ENCODE results near the gene MCTP2.
A peak's percentile ranks its signal among the peaks of the same experiment; 100 is the strongest.

MCTP2 gene

DNA sequence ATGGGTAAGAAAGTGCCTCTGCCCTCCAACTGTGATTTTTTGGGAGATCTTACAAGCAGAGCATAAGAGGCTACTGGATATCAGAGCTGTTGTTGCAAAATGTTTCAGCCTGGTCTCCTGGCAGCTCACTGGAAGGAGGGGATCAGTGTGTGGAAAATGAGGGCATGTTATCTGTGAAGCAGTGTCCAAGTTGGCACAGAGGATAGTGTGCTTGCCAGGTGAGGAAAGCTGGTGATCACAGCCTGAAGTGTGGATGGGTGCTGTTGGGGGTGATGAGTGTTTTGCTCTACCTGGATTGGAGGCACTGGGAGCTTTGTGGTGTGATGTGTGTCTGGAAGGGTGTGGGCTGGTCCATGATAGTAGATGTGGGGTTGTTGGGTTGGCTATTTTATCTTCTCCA is 69.3 kb downstream of the MCTP2 start:
- no peak for DNase-seq

DNA sequence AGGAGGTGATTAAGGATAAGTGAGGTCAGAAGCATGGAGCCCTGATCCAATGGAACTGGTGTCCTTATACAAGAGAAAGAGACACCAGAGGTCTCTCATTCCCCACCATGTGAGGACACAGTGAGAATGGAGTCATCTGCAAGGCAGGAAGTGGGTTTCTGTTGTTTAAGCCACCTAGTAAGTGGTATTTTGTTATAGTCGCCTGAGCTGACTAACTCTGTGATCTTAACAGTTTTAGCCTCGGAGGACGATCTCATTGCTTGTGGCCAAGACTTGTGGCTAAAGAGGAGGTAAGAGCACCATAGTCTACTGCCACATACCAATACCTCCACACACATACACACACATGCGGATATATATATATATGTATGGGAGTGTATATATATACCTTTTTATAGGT is 73.8 kb downstream of the MCTP2 start:
- no peak for DNase-seq

DNA sequence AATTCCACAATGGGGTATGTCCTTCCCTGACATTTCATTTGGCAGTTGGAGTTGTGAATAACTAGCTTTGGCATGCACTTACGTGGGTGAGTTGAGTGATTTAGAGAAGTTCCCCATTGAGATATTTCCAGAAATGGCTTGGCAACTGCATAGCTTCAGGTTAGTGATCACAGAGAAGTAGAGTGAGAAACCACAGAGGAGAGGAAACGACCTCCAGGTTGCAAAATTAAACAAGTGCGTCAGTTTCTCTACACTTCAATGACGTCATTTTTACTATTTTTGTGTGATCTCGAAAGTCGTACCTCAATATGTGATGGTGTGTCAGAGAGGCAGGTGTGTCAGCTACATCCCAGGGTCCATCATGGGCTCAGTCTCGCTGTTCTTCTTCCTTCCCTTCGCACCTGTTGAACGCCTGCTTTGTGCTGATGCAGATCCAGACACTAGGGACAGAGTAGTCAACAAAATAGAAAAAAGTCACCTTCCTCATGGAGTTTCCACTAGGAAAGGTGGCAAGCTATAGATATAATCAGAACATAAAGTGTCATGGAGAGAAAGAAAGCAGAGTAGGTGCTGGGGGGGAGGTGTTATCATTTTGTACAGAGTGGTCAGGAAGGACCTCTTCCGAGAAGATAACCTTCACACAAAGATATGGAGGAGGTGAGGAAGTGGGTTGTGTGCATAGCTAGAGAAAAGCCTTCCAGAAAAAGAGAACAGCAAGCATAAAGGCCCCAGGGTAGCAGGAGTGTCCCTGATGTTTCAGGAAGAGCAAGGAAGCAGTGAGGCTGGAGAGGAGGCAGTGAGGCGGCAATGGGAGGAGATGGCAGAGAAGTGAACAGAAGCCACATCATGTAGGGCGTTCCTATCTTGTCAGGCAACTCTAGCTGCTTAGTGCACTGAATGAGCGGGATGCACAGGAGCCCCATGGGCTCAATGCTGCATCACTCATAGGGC is 75.6 kb downstream of the MCTP2 start:
- no peak for DNase-seq

DNA sequence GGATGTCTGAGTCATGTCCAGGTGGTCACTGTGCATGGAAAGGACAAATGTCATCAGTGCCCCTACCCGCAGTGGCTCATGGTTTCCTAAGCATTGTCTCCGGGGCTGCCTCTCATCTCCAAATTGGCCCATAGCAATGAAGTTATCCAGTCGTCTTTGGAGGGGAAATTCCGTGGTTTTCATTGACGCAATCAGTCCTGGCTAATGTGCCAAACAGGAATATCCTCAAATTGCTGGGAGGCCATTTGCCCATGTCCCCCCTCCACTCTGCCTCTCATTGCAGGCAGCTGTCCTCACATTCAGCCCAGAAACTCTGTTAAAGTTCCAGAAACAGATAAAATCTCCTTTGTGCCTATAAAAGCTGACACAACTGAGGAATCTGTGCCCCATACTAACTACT is 81.6 kb downstream of the MCTP2 start:
- DNase-seq: no peak

DNA sequence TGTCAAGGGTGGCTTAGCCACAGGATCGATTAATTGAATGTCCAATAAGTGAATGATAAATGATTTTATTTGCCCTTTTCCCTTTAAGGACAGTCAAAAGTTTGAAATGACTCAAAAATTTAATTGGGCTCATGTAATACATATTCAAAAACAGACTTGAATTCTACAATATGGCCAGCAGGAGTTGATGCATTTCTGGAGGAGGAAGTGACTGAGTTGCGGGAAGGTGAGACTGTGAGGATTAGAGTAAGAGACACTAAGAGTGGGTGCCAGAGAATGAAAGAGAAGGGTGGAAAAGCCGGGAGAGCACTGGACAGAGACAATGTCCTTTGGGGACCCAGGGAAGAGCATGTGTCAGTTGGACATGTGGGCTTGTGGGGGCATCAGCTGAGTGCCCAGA is 83.3 kb downstream of the MCTP2 start:
- DNase-seq: no peak

DNA sequence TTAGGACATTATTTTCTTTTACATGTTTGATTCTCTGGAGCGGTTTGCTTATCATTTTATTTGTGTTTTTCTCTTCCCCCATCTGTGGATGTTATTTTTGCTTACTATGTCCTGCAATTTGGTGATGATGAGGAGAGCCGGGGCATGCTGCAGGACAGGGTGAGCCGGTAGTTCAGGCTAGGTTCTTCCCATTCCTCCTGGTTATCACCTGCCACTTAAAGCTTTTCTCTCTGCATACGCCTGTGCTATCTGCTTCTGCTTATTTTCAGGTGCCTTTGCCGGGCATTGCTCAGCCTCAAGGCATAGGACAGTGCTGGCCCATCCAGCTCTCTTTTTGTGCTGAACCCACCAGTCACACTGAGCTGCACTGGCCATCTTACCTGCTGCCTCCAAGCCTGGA is 85.8 kb downstream of the MCTP2 start:
- DNase-seq: no peak

DNA sequence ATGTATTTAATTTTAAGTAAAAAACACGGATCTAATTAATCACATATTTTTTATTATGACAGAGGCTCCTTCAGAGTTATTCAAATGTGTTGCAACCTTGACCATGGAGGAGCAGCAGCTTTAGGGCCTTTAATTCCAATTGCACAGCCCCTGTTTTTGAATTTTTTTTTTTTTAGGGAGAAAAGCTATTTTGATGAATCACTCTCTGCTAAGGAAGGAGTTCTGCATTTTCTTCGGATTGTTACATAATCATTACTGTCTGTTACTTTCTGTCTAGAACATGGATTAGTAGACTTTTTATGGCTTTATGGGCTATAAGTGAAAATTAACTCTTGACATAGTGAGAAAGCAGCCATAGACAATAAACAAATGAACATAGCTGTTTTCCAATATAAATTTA is 90.8 kb downstream of the MCTP2 start:
- DNase-seq: no peak

DNA sequence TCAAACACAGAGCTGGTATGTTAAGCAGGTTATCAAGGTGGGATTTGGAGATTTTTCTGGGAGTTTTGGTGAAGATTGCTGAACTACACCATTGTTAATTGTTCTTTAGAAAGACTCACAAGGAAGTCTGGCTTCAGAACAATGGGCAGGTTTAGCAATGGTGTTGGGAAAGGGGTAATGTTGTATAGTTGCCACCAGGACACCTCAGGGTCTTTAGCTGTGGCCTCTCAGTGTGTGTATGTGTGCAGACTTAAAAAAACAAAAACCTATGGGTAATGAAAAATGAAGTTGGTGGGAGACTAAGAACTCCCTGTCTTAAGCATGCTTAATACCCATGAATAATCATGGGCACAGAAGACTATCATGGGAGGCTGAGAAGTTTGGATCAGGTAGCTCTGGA is 91.7 kb downstream of the MCTP2 start:
- DNase-seq: no peak

DNA sequence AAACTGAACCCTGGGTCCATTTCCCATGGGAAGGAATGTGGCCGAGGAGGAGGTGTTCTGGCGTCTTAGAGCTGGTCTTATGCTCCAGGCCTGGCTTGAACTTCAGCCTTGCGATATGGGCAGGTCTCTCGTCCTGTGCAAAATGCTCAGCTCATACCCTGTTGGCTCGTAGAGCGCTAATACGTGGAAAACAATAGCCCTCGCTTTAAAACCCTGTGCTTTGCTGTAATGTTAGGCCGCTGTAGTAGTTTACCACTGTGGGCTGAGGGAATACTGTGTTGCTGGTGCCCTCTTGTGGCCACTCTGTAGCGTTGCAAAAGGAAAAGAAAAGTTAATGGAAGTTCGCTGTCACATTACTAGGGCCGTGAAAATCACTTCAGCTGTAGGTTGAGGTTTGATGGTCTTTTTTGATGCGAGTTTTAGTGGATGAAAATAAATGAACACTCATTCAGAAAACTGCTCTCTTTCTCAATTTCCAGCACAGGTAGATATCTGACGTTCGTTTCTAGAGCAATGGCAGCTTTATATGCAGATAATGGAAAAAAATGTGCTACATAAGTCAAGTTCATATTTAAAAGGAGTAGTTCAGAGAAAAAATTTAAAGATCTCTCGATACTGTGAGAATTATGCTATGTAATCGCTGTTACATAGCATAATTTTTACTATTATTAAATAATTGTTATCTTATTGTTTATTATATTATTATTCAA is 92.9 kb downstream of the MCTP2 start:
- DNase-seq: peak; percentile 48

DNA sequence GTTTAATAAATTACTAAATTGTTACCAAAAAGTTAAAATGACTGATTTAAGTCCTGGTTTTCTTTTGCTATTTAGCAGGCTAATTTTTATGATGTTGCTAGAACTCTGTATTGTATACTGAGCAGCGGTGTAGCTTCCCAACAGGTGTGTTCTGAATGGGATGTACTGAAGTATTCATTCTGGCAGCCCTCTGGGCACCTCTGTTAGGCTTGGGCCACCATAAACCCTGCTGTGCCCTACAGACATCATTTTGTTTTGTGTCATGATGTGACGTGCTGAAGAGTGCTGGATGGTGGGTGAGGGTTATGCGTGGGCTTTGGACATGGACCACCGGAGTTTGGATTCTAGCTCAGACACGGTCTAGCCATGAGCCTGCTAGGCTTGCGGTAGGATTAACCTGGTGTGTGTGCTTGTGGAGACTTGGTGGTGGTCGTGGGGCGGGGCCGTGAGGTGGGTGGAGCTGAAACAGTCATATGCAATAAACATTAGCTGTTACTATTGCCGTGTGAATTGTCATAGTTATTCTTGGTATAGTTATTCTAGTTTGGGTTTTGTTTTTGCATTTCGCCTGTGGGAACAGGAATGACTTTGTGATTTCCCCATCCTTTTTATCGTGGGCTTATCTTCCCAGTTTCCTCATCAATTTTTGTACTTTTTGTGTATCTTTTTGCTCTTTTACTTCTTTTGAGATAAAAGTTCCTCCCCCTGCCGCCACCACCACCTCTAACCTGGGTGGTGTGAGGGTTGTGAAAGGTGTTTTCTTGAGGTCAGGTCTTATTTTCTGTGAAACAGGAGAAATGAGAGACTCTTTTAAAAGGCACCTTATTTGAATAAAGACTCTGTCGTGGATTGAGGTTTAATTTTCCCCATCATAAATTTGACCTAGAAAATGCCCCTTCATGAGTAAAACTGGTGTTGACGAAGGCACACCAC is 93.7 kb downstream of the MCTP2 start:
- no peak for DNase-seq

DNA sequence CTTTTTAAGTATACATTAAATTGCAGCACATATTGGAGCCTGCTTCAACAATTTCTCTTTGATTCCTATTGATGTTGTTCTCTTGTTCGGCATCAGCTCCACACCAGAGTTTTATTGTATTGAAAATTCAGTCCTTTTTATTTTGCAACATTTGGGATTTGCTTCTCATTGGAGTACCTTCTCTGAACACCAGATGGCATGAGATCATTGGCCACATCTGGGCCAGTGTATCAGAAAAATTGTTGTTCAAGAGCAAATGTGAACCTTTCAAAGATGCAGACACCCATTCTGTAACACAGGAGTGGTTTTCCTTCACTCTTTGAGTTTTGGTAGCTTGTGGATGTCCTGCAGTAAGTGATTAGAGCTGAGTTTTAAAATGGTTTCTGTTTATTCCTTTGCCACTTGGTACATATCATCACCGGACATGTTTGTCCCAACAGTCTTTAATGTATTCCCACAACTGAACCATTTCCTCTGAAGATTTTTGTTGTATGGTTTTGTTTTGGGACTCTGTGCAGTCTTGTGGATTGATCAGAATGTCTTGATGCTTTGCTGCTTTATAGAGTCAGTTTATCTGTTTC is 96.1 kb downstream of the MCTP2 start:
- peak; percentile 53 for DNase-seq

DNA sequence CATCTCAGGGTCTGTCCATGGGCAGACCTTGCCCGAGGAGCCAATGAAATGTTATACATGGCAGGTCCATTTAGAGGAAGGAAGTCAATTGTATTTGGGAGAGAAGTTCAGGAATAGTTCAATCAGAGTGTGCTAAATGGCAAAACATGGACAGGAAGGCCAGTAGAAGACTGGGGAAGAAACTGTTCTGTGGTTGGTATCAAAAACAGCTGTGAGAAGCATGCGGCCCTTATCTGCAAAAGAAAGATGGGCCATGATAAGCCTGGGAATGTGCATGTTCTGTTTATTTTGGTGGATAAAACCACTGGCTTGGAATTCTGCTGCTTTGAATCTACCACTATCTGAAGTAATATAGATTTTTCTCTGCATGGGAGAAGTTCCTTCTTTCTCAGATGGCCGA is 100.4 kb downstream of the MCTP2 start:
- DNase-seq: no peak

DNA sequence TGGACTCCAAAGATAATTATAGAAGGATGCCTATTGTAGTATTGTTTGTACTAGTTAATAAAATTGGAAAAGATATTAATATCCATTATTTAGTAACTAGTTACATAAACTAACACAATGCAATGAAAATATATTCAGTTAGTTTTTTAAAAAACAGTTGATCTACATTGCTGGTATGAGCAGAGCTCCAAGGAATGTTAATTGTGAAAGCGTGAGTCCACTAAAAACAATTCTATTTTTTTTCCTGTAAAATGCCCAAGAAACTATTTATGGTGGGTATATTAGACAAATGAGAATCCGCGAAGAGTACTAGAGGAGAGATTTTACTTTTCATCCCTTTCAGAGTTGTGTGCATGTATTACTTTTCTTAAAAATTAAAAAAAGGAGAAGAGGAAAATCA is 104.3 kb downstream of the MCTP2 start:
- no peak for DNase-seq

DNA sequence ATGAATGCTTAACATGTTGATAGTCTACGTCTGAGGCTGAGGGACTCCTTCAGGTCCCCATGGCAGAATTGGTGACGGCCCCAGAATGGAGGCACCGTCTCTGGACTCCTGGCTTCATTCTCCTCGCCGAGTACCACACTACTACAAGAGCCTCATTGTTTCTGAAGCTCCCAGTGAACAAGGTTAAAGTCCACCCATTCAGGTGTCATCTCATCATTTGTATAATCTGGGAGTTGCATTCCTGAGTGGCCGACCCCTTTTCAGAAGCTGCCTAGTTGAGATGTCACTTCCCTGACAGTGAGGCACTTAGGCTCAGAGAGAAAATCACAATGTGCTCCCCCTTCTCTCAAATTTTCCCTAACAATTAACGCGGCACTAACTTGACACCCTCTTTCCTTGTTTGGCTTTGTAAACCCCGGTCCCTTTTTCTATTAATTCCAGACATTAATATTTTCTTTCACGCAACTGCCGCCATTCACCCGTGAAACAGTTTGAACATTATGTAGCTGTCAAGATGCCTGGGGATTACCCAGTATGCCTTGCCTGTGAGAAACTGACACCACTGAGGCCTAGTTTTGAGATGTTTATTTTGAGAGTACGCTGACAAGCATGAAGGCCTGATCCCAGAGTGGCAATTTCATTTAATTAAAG is 105.6 kb downstream of the MCTP2 start:
- no peak for DNase-seq

DNA sequence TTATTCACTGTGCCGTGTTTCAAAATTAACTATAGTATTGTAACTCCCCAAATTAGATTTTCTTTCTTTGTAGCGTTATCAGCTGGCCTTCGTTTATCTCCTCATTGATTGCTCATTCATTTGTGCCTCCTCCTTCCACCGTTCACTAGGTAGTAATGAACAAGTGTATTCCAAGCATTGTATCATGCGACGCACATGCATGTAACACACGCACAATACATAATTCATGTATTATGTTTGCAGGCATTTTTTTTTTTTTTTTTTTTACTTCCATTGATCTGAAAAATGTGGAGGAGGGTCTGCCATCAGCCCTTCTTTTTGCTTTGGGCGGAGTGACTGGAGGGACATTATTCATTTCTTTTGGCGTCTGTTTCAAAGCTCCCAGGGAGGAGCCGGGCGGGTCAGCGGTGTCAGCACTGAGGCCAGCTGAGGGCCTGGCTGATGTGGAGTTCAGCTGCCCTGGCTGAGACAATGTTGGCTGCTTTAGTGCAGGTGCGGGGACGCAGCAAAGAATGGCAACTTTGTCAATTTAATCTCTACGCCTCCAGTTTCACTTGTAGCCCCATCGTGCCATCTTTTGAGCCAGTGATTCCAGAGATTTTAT is 107.0 kb downstream of the MCTP2 start:
- DNase-seq: no peak

DNA sequence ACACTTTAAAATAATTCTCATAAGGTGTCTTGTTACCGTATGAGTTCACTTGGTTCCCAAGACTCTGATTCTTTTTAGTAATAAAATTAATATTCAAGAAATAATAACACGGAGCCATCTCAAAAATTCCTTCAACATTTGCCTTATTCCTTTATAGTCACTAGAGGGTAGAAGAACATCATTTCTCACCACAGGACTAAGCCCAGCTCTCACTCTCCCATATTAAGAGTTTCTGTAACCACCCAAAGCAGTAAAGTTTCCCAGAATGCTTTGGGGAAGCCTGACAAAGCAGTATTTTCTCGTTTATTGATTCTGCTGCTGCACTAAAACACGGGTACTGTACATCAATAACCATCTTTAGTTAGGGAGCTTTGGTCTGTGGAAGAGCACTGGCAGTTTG is 114.9 kb downstream of the MCTP2 start:
- no peak for DNase-seq

DNA sequence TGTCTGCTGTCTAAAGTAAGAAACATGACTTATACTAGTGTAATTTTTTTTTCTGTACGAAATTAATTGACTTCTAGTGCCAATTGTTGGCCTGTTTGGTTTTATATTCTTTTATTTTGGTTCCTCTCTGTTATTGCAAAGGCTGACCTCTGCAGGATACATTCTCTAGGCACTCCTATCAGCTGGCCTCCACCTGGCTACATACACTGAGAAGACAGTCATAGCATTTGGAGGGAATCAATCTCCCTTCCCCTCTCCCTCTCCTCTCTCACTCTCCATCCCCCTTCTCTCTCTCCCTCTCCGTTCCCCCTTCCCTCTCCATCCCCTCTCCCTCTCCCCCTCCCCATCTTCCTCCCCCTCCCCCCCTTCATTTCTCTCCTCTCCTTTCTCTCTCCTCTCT is 116.7 kb downstream of the MCTP2 start:
- DNase-seq: no peak

DNA sequence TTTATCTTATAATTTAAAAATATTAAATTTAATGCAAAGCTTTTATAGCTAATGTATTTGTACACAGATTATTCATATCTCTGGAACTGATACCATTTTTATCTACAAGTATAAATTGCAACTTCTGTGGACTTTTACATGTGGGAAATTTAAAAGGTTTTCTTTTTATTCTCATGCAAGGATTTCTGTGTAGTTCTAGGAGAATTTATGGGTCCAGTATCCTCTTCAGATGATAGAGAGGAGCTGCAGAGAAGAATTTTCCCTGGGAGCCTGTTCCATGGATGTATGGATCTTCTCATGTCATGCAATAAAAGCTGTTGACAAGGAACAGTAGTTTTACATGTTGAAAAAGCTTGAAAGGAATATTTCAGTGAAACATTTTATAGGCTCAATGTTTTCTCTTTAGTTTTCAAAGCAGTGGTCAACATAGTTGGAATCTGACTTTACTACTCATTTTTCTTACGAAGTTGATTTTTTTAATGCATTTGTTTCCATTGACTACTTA is 119.7 kb downstream of the MCTP2 start:
- no peak for DNase-seq

DNA sequence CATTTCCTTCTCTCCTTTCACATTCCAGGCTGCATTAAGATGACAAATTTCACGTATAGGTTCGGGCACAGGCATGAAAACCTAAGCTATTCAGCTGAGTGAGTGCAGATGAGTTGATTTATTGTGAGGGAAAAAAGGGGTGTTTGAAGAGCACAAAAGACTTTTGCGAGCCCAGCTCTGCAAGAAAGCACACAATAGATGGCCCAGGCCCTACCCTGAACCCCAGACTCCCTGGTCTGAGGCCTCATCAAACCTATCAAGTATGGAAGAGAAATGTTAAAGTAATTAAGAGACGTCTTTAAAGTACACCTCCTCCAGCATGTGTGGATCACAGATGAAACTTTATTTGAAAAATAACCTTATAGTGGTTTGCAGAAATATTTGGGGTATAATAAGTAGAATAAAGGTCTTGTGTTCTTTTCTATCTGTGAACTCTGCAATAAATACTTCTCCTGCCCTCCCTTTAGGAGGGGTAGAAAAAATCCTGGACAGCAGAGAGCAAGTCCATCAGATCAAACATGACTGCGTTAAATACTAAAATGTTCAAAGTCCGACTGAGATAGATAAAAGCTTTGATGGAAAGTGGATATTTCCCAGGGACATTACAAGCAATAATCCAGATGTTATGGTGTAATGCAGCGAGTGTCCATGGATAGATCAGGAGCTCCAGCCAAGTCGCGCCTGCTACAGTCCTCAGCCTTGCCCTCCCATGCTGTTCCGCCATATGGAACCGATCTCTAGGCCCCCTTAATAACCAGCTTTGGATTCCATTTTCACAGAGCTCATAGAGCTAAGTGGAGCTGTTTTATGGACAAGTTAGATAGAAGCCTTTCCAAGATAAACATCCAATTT is 121.5 kb downstream of the MCTP2 start:
- DNase-seq: no peak

DNA sequence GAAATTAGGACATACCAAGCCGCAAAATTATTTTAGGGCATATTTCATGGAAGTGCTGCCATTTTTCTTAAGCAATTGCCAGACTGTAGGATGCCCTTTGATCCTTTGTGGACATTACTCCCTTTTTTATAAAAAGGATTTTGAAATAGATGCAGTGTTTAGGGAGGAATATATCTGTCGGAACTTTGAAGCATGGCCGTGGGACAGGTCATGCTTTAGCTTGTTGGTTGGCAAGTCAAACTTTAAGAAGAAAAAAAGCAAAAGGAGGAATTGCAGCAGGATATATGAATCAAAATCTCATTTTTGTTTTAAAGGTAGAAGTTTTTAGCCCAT is 122.1 kb downstream of the MCTP2 start:
- DNase-seq: no peak

DNA sequence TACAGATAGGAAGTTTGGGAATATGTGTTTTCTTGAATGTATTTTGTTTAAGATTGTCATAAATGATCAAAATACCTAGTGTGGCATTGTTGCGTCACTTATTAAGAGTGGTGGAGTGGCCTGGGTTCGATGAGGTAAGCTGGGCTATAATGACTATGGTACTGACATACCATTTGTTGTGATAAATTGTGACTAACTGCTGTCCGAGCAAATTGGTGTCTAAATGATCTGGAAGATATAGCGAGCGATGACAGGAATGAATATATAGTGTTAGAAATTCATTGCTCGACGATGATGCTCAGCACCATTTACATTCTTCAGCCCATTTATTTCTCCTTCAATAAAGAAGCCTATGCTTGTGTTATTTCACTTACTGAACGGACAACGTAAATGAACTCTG is 123.3 kb downstream of the MCTP2 start:
- DNase-seq: no peak
